K562 (cell line): Measurements from ENCODE around the gene SLAMF6. TPM values are rescaled to one million over a fixed set of nuclear protein-coding genes. Genes with fewer than 3 reads are reported as not detected.
A peak's percentile ranks its signal among the peaks of the same experiment; 100 is the strongest.

Experiments
- BRD9 ChIP-seq: fragments of 450-650 bp; IDR thresholded peaks from 2 replicates; pipeline ENCODE4 v1.6.1; 2018; ENCODE audit warnings: low read depth; ENCODE audit not compliant: partially characterized antibody
- DDX20 ChIP-seq: fragments of 450-650 bp; IDR thresholded peaks from 2 replicates; pipeline ENCODE4 v1.6.1; 2016; ENCODE audit warnings: missing genetic modification characterization, low read depth, mild to moderate bottlenecking, missing compliant biosample characterization, moderate library complexity
- HMG20A ChIP-seq: fragments of 450-650 bp; formaldehyde crosslinking; conservative IDR thresholded peaks from 2 replicates; pipeline ENCODE4 v1.4.0; 2020; ENCODE audit warnings: mild to moderate bottlenecking, mixed read lengths
- MAFK ChIP-seq: IDR thresholded peaks from 2 replicates; pipeline ENCODE4 v1.6.1; 2011; ENCODE audit warnings: low read length, improper control_type of control experiment
- RBBP5 ChIP-seq: fragments of 200-600 bp; sonication (generic); IDR thresholded peaks from 2 replicates; pipeline ENCODE4 v1.6.1; 2012; ENCODE audit warnings: borderline replicate concordance, mild to moderate bottlenecking, low read length, control low read depth, inconsistent platforms; ENCODE audit not compliant: insufficient read depth, poor library complexity, severe bottlenecking
- RFX1 ChIP-seq: fragments of 450-650 bp; IDR thresholded peaks from 2 replicates; pipeline ENCODE4 v1.6.1; 2016; ENCODE audit warnings: mild to moderate bottlenecking, moderate library complexity
- SIRT6 ChIP-seq: IDR thresholded peaks from one replicate; pipeline ENCODE4 v1.6.1; 2012; ENCODE audit warnings: low read depth, mild to moderate bottlenecking, control low read depth, inconsistent platforms, low read length, moderate library complexity
- TAF7 ChIP-seq: fragments of 450-650 bp; IDR thresholded peaks from 2 replicates; pipeline ENCODE4 v1.6.1; 2016; ENCODE audit warnings: missing genetic modification characterization, missing compliant biosample characterization
- ZKSCAN3 ChIP-seq: fragments of 250-450 bp; sonication (Bioruptor Pico); IDR thresholded peaks from 2 replicates; pipeline ENCODE4 v1.4.0; 2020
- ZNF224 ChIP-seq: sonication (generic); formaldehyde crosslinking; IDR thresholded peaks from 2 replicates; pipeline ENCODE4 v1.8.0; 2022; ENCODE audit warnings: mild to moderate bottlenecking, missing genetic modification reagents
- ZNF274 ChIP-seq: IDR thresholded peaks from 2 replicates; pipeline ENCODE4 v1.6.1; 2011; ENCODE audit warnings: low read depth, mild to moderate bottlenecking, low read length, moderate library complexity, borderline replicate concordance
- ZSCAN29 ChIP-seq: fragments of 450-650 bp; IDR thresholded peaks from 2 replicates; pipeline ENCODE4 v1.6.1; 2017
- polyA plus RNA-seq, 8 experiments: library from polyadenylated mRNA; depleted of rRNA in 4 of 8; stranded (reverse) in 5 of 8; unstranded in 3 of 8; fragments of >200 nt; fragmentation: Nextera tagmentation in 2 of 8; fragmentation: Illumina TruSeq in 1 of 8; extraction: Ambion mirVana in 2 of 8; extraction: Trizol in 1 of 8; gene quantifications; 2 replicates each; pipeline versions ENCODE4 v1.2.1 to v1.2.3, GENCODE V29; 2011 to 2014; ENCODE audit warnings: inconsistent platforms in 1 of 8, missing spikeins in 1 of 8
- total RNA-seq, 7 experiments: library from RNA; depleted of rRNA in 6 of 7; stranded (reverse); fragments of >200 nt in 6 of 7; fragmentation: Illumina TruSeq in 2 of 7; extraction: Trizol in 2 of 7; gene quantifications; 2 replicates each; pipeline versions ENCODE4 v1.2.1 to v1.2.3, GENCODE V29; 2011 to 2021; ENCODE audit warnings: low replicate concordance in 1 of 7
- TF ChIP-seq, protein P1 (sequence below): fragments of 450-650 bp; conservative IDR thresholded peaks from 2 replicates; pipeline ENCODE4 v1.6.1; 2016; ENCODE audit warnings: missing genetic modification characterization, low read depth, mild to moderate bottlenecking, missing compliant biosample characterization, moderate library complexity
- TF ChIP-seq, protein P2 (sequence below): fragments of 250-450 bp; sonication (Bioruptor Pico); IDR thresholded peaks from 2 replicates; pipeline ENCODE4 v1.8.0; 2021; ENCODE audit warnings: moderate library complexity, mild to moderate bottlenecking, inconsistent platforms
- TF ChIP-seq, protein P3 (sequence below): sonication (generic); formaldehyde crosslinking; IDR thresholded peaks from 2 replicates; pipeline ENCODE4 v1.8.0; 2022; ENCODE audit warnings: missing genetic modification reagents, mild to moderate bottlenecking, borderline replicate concordance
- TF ChIP-seq, protein P4 (sequence below), 2 experiments: IDR thresholded peaks in 1 of 2; conservative IDR thresholded peaks in 1 of 2; 2 replicates each; pipeline ENCODE4 v1.6.1; 2016; ENCODE audit warnings: low read depth in 2 of 2, mild to moderate bottlenecking in 1 of 2, missing compliant biosample characterization in 1 of 2, missing genetic modification characterization in 1 of 2, moderate library complexity in 1 of 2
- TF ChIP-seq, protein P5 (sequence below): sonication (generic); formaldehyde crosslinking; IDR thresholded peaks from 2 replicates; pipeline ENCODE4 v1.8.0; 2022; ENCODE audit warnings: mild to moderate bottlenecking, low read depth, missing genetic modification reagents

The SLAMF6 gene
- total and polyA plus RNA-seq, 9 of the 15 experiments (the other 6 are each of a cell fraction or from before 2014, with no cell fraction given): 0.56 to 4.8 (median 1.1) TPM

- TF ChIP-seq, protein P1, sequence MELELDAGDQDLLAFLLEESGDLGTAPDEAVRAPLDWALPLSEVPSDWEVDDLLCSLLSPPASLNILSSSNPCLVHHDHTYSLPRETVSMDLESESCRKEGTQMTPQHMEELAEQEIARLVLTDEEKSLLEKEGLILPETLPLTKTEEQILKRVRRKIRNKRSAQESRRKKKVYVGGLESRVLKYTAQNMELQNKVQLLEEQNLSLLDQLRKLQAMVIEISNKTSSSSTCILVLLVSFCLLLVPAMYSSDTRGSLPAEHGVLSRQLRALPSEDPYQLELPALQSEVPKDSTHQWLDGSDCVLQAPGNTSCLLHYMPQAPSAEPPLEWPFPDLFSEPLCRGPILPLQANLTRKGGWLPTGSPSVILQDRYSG (tag): peak; percentile 79
- TF ChIP-seq, protein P2, sequence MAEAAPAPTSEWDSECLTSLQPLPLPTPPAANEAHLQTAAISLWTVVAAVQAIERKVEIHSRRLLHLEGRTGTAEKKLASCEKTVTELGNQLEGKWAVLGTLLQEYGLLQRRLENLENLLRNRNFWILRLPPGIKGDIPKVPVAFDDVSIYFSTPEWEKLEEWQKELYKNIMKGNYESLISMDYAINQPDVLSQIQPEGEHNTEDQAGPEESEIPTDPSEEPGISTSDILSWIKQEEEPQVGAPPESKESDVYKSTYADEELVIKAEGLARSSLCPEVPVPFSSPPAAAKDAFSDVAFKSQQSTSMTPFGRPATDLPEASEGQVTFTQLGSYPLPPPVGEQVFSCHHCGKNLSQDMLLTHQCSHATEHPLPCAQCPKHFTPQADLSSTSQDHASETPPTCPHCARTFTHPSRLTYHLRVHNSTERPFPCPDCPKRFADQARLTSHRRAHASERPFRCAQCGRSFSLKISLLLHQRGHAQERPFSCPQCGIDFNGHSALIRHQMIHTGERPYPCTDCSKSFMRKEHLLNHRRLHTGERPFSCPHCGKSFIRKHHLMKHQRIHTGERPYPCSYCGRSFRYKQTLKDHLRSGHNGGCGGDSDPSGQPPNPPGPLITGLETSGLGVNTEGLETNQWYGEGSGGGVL: no peak
- TF ChIP-seq HMG20A (CRISPR knock-in tag) (no peak), TAF7 (no peak), ZKSCAN3 (CRISPR knock-in tag) (no peak), ZNF274 (peak; percentile 84), MAFK (no peak; the same call in 1 of the 2 replicates), BRD9 (peak; percentile 95), DDX20 (tag) (0 out of 2 replicates have a peak, but pooled peaks have one; percentile 23), ZSCAN29 (no peak), SIRT6 (no peak), RBBP5 (peak; percentile 65), ZNF224 (CRISPR knock-in tag) (no peak), RFX1 (0 out of 2 replicates have a peak, but pooled peaks have one; percentile 19)
- TF ChIP-seq, protein P3, sequence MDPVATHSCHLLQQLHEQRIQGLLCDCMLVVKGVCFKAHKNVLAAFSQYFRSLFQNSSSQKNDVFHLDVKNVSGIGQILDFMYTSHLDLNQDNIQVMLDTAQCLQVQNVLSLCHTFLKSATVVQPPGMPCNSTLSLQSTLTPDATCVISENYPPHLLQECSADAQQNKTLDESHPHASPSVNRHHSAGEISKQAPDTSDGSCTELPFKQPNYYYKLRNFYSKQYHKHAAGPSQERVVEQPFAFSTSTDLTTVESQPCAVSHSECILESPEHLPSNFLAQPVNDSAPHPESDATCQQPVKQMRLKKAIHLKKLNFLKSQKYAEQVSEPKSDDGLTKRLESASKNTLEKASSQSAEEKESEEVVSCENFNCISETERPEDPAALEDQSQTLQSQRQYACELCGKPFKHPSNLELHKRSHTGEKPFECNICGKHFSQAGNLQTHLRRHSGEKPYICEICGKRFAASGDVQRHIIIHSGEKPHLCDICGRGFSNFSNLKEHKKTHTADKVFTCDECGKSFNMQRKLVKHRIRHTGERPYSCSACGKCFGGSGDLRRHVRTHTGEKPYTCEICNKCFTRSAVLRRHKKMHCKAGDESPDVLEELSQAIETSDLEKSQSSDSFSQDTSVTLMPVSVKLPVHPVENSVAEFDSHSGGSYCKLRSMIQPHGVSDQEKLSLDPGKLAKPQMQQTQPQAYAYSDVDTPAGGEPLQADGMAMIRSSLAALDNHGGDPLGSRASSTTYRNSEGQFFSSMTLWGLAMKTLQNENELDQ (CRISPR knock-in tag): no peak
- TF ChIP-seq, protein P4, sequence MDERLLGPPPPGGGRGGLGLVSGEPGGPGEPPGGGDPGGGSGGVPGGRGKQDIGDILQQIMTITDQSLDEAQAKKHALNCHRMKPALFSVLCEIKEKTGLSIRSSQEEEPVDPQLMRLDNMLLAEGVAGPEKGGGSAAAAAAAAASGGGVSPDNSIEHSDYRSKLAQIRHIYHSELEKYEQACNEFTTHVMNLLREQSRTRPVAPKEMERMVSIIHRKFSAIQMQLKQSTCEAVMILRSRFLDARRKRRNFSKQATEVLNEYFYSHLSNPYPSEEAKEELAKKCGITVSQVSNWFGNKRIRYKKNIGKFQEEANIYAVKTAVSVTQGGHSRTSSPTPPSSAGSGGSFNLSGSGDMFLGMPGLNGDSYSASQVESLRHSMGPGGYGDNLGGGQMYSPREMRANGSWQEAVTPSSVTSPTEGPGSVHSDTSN (CRISPR knock-in tag; IDR thresholded peaks at IDR 0.05; ENCODE audit: low read depth): no peak
- TF ChIP-seq, protein P4 (tag; conservative IDR thresholded peaks at IDR 0.05; ENCODE audit: low read depth): peak; percentile 78
- TF ChIP-seq, protein P5, sequence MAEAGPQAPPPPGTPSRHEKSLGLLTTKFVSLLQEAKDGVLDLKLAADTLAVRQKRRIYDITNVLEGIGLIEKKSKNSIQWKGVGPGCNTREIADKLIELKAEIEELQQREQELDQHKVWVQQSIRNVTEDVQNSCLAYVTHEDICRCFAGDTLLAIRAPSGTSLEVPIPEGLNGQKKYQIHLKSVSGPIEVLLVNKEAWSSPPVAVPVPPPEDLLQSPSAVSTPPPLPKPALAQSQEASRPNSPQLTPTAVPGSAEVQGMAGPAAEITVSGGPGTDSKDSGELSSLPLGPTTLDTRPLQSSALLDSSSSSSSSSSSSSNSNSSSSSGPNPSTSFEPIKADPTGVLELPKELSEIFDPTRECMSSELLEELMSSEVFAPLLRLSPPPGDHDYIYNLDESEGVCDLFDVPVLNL: no peak
Measured at GRCh38 chr1:160539990-160540858, 17.2 kb upstream of the SLAMF6 start (continued).
